Mesodermal cell (in vitro differentiated cells): ENCODE measurements around the gene CPNE5.

Source experiments
- H3K27ac ChIP-seq: 2 replicates; pipeline ENCODE4 v1.7.0; 2013; ENCODE audit warnings: mild to moderate bottlenecking, low read depth, low read length, moderate library complexity; ENCODE audit not compliant: severe bottlenecking
- H3K36me3 ChIP-seq: 2 replicates; pipeline ENCODE4 v1.7.1; 2013; ENCODE audit warnings: mild to moderate bottlenecking, low read length, moderate library complexity; ENCODE audit not compliant: control insufficient read depth, insufficient read depth
- H3K4me1 ChIP-seq: one replicate; pipeline ENCODE4 v1.7.1; 2013; ENCODE audit warnings: mild to moderate bottlenecking, low read length; ENCODE audit not compliant: insufficient read depth, control insufficient read depth, poor library complexity, severe bottlenecking
- H3K4me3 ChIP-seq: 2 replicates; pipeline ENCODE4 v1.7.0; 2013; ENCODE audit warnings: low read length, control low read depth, mild to moderate bottlenecking; ENCODE audit not compliant: insufficient read depth, poor library complexity, severe bottlenecking; ENCODE audit errors: extremely low read depth
- H3K9me3 ChIP-seq: 2 replicates; pipeline ENCODE4 v1.7.1; 2013; ENCODE audit warnings: mild to moderate bottlenecking, low read length, moderate library complexity; ENCODE audit not compliant: control insufficient read depth
- WGBS, 2 experiments: methylation state at CpG; one replicate each; pipeline ENCODE4 v1.1.5; 2013; ENCODE audit warnings: missing lambda C conversion rate in 2 of 2; ENCODE audit not compliant: insufficient coverage in 2 of 2; 5-methylcytosine and 5-hydroxymethylcytosine counted together

The CPNE5 gene

DNA sequence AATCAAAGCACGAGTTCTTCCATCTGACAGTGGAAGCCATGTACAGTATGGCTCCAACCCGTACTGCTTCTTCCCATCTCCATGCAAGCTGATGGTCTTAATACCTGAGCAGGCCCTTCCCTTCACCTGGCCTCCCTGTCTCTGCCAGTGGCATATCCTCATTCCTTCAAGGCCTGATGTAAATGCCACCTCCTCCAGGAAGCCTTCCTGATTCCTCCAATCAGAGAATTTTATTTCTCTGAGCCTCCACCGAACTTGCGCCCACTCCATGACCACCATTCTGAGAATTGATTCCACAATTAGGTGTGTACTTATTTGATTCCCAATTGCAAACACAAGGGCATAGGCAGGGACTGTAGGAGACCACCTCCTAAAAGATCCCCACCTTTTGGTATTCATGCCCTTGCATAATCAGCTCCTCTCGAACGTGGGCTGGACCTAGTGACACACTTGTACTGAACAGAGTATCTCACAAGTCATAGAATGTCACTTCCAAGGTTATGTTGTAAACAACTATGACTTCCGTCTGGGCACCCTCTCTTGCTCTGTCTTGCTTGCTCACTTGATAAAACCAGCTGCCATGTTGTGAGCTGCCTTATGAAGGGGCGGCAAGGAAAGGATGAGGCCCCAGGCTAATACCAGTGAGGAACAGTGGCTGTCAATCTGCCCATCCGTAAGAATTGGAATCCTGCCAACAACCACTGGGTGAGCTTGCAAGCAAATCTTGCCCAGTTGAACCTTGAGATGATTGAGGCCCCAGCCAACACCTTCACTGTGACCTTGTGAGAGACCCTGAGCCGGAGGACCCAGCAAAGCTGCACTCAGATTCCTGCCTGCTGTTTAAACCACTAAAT is 38.8 kb downstream of the CPNE5 start:
- Histone ChIP-seq H3K9me3 (no peaks in the 10 kb centered on the region), H3K4me1 (peaks cover 7% of the 10 kb centered on the region), H3K27ac (no peak overlapping the region), H3K4me3 (no peak overlapping the region), H3K36me3 (no peaks in the 10 kb centered on the region)
- 85 to 88% methylated on average over 9 to 10 of the region's 10 CpGs for WGBS, 2 experiments

- Histone ChIP-seq H3K27ac (no peak overlapping the region), H3K36me3 (no peaks in the 10 kb centered on the region), H3K4me1 (no peaks in the 10 kb centered on the region), H3K9me3 (no peaks in the 10 kb centered on the region), H3K4me3 (no peak overlapping the region)
- 90 to 94% methylated on average over 2 of the region's 3 CpGs for WGBS, 2 experiments
Measured at GRCh38 chr6:36798852-36799251, 40.4 kb downstream of the CPNE5 start.

DNA sequence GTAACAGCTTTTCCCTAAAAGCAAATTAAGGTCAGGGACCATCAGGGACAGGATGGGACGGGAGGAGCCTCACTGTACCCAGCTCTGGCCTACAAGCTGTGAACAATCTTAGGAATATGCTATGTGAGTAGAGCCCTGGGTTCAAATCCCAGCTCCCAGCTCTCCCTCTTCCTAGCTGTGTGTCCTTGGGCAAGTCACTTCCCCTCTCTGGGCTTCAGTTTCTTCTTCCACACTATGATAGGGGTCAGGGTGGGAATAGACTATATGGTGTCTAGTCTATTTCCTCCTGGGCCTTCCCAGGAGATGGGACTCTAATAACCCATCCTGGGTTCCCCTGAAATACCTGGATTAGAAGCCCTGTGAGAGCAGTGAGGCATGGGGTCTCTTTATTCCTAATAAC is 41.6 kb downstream of the CPNE5 start:
- no peak overlapping the region for H3K27ac ChIP-seq
- no peaks in the 10 kb centered on the region for H3K36me3 ChIP-seq
- H3K9me3 ChIP-seq, result no peaks in the 10 kb centered on the region
- no peak overlapping the region for H3K4me3 ChIP-seq
- 90% methylated on average over 1 of the region's 1 CpG; no CpG with 5 or more reads in 1 of the 2 experiments for WGBS, 2 experiments
- H3K4me1 ChIP-seq, result peaks cover 3% of the 10 kb centered on the region

GRCh38 chr6:36797055-36797454 is 42.2 kb downstream of the CPNE5 start:
- 84 to 96% methylated on average over 10 to 11 of the region's 12 CpGs for WGBS, 2 experiments
- H3K27ac ChIP-seq, result no peak overlapping the region
- no peaks in the 10 kb centered on the region for H3K36me3 ChIP-seq
- H3K9me3 ChIP-seq, result no peaks in the 10 kb centered on the region
- peaks cover 3% of the 10 kb centered on the region for H3K4me1 ChIP-seq
- H3K4me3 ChIP-seq, result no peak overlapping the region

- WGBS, 2 experiments, result 93 to 98% methylated on average over 4 to 5 of the region's 5 CpGs
Measured at GRCh38 chr6:36794713-36795065, 44.6 kb downstream of the CPNE5 start.

GRCh38 chr6:36793913-36794712 is 45.1 kb downstream of the CPNE5 start:
- Histone ChIP-seq H3K36me3 (no peaks in the 10 kb centered on the region), H3K4me3 (no peak overlapping the region), H3K9me3 (no peaks in the 10 kb centered on the region), H3K27ac (no peak overlapping the region), H3K4me1 (peaks cover 3% of the 10 kb centered on the region)
- 56 to 70% methylated on average over 9 to 17 of the region's 19 CpGs for WGBS, 2 experiments

More at GRCh38 chr6:36794713-36795065, 44.6 kb downstream of the CPNE5 start:
- H3K27ac ChIP-seq, result no peak overlapping the region
- no peaks in the 10 kb centered on the region for H3K36me3 ChIP-seq
- no peak overlapping the region for H3K4me3 ChIP-seq
- H3K9me3 ChIP-seq, result no peaks in the 10 kb centered on the region
- H3K4me1 ChIP-seq, result peaks cover 3% of the 10 kb centered on the region

- Histone ChIP-seq H3K27ac (no peak overlapping the region), H3K36me3 (no peaks in the 10 kb centered on the region), H3K4me1 (peaks cover 3% of the 10 kb centered on the region), H3K9me3 (no peaks in the 10 kb centered on the region), H3K4me3 (no peak overlapping the region)
- WGBS, 2 experiments, result 78% methylated on average over 8 to 9 of the region's 9 CpGs
Measured at GRCh38 chr6:36793296-36793912, 45.8 kb downstream of the CPNE5 start.

- Histone ChIP-seq H3K4me1 (peaks cover 3% of the 10 kb centered on the region), H3K36me3 (no peaks in the 10 kb centered on the region), H3K4me3 (no peak overlapping the region), H3K27ac (no peak overlapping the region), H3K9me3 (no peaks in the 10 kb centered on the region)
- WGBS, 2 experiments, result 81 to 83% methylated on average over 6 to 8 of the region's 10 CpGs
Measured at GRCh38 chr6:36791521-36792135, 47.6 kb downstream of the CPNE5 start.

DNA sequence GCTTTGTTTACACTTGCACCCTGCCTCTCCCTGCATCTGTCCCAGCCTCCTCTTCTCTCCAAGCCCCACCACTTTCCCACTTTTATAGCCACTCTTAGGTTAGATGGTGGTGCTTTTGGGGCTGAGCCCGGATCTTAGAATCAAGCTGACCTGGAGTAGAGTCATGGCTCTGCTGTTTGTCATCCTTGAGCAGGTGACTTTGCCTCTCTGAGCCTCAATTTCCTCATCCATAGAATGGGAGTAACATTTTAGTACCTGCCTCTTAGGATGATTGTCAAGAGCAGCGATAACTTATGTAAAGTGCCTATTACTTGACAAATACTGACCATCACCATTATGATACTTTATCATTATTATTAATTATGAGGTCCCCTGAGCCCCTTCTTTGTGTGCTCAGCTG is 48.2 kb downstream of the CPNE5 start:
- no peak overlapping the region for H3K27ac ChIP-seq
- no peaks in the 10 kb centered on the region for H3K9me3 ChIP-seq
- WGBS, 2 experiments, result 100% methylated on average over 2 of the region's 2 CpGs; no CpG with 5 or more reads in 1 of the 2 experiments
- H3K36me3 ChIP-seq, result no peaks in the 10 kb centered on the region
- H3K4me1 ChIP-seq, result peaks cover 3% of the 10 kb centered on the region
- no peak overlapping the region for H3K4me3 ChIP-seq

- Histone ChIP-seq H3K27ac (no peak overlapping the region), H3K36me3 (no peaks in the 10 kb centered on the region), H3K4me1 (peaks cover 2% of the 10 kb centered on the region), H3K9me3 (no peaks in the 10 kb centered on the region), H3K4me3 (no peak overlapping the region)
- 48 to 100% methylated on average over 1 to 2 of the region's 4 CpGs for WGBS, 2 experiments
Measured at GRCh38 chr6:36788768-36789167, 50.5 kb downstream of the CPNE5 start.
